ENCODE data around the gene TAF11L2.
"Not testable (repeated sequence)": the region's sequence is repeated elsewhere in the genome, so short reads cannot be mapped to it uniquely, and the experiment has no call there.

The TAF11L2 gene

DNA sequence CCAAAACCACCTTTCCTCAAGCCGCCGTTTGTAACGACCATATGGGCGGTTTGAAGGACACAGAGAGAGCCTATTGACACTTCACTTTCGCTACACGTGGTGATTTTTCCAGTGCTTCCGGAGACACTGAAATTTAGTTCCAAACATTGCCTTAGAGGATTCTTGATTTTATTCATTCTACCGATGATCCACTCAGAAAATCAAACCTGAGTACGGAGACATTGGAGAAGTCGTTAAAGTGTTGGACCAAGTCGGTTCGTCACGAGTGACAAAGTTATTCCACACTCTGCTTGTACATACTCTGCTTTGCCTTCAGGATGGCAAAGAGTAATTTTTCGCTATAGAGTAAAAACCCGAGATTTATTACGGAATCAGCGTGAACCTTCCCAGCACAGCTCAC is 28.5 kb downstream of the TAF11L2 start:
- DNase-seq (ENCODE audit: low read depth in 2 of 2), result not testable (repeated sequence)

DNA sequence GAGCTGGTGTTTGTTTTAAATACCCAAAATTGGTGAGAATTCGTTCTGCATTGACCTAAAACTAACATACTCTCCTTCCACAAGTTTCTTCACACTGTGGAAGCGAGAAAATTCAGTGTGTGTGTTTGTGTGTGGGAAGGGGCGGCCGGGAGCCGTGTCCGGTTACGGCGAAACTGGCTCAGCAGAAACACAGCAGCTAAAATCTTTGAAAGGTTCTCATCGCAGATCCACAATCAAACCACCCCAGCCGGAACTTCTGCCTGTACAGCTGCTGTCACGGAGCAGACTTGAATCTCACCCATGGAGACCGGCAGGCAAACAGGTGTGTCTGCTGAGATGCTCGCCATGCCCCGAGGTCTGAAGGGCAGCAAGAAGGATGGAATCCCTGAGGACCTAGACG is 30.3 kb downstream of the TAF11L2 start, which contains the start of gene TAF11L6:
TSS of gene TAF11L6 (plus strand) at position 301 of the 400 bp plus-strand sequence.
- DNase-seq (ENCODE audit: low read depth in 2 of 2), result not testable (repeated sequence)
